Iris pigment epithelial cell (primary cell): ENCODE measurements around the gene MAGOH.

ENCODE experiments used
- DNase-seq: peaks from one replicate; pipeline ENCODE4 v3.0.0-alpha.2; 2011; ENCODE audit warnings: low read depth

The MAGOH gene

GRCh38 chr1:53270107-53270506, 31.8 kb upstream of the MAGOH start:
- no peak for DNase-seq

- no peak for DNase-seq
Measured at GRCh38 chr1:53267761-53268160, 29.4 kb upstream of the MAGOH start.

GRCh38 chr1:53266038-53266437, 27.7 kb upstream of the MAGOH start:
- DNase-seq: peak; percentile 17

- no peak for DNase-seq
Measured at GRCh38 chr1:53265581-53265980, 27.3 kb upstream of the MAGOH start.

- no peak for DNase-seq
Measured at GRCh38 chr1:53264048-53264447, 25.7 kb upstream of the MAGOH start.

- DNase-seq: no peak
Measured at GRCh38 chr1:53262000-53262399, 23.7 kb upstream of the MAGOH start.

- peak; percentile 54 for DNase-seq
Measured at GRCh38 chr1:53260631-53261247, 22.4 kb upstream of the MAGOH start.

GRCh38 chr1:53259932-53260331, 21.6 kb upstream of the MAGOH start:
- no peak for DNase-seq

GRCh38 chr1:53258216-53258615, 19.9 kb upstream of the MAGOH start:
- DNase-seq: no peak

GRCh38 chr1:53257454-53258081, 19.2 kb upstream of the MAGOH start:
- DNase-seq: peak; percentile 40

- no peak for DNase-seq
Measured at GRCh38 chr1:53256511-53257453, 18.5 kb upstream of the MAGOH start.

GRCh38 chr1:53255031-53255430, 16.7 kb upstream of the MAGOH start:
- DNase-seq: peak; percentile 16

GRCh38 chr1:53254011-53254640, 15.8 kb upstream of the MAGOH start:
- DNase-seq: peak; percentile 76

GRCh38 chr1:53250325-53250724, 12.0 kb upstream of the MAGOH start:
- no peak for DNase-seq

- DNase-seq: no peak
Measured at GRCh38 chr1:53249706-53250105, 11.4 kb upstream of the MAGOH start.

- peak; percentile 86 for DNase-seq
Measured at GRCh38 chr1:53246261-53247134, 8.2 kb upstream of the MAGOH start.

GRCh38 chr1:53244141-53244540, 5.8 kb upstream of the MAGOH start:
- no peak for DNase-seq

GRCh38 chr1:53242381-53242780, 4.1 kb upstream of the MAGOH start:
- DNase-seq: no peak

GRCh38 chr1:53241828-53242227, 3.5 kb upstream of the MAGOH start:
- DNase-seq: no peak

GRCh38 chr1:53237638-53238037, 680 bp downstream of the MAGOH start:
- DNase-seq: no peak

- DNase-seq: no peak
Measured at GRCh38 chr1:53220962-53221286, 17.4 kb downstream of the MAGOH start.
